Sigmoid colon (tissue), 7 donors: ENCODE results near the gene CYP2D6. TPM values are rescaled to one million over a fixed set of nuclear protein-coding genes. Genes with fewer than 3 reads are reported as not detected.
"Not testable (repeated sequence)": the region's sequence is repeated elsewhere in the genome, so short reads cannot be mapped to it uniquely, and the experiment has no call there.

Experiments used
- DNase-seq: peaks from one replicate; pipeline ENCODE4 v3.0.0-alpha.2; 2019
- H3K27ac ChIP-seq, 4 donors: fragments of 200-600 bp; sonication (generic); one replicate each; pipeline ENCODE4 v1.5.1; 2016 to 2019; ENCODE audit warnings: mild to moderate bottlenecking in 1 of 4
- H3K27me3 ChIP-seq, 3 donors: fragments of 200-600 bp; sonication (generic); one replicate each; pipeline ENCODE4 v1.5.1; 2019; ENCODE audit warnings: mild to moderate bottlenecking in 1 of 3
- H3K36me3 ChIP-seq, 4 donors: fragments of 200-600 bp; sonication (generic); one replicate each; pipeline ENCODE4 v1.5.1; 2016 to 2019
- H3K4me1 ChIP-seq, 4 donors: fragments of 200-600 bp; sonication (generic); one replicate each; pipeline ENCODE4 v1.5.1; 2017 to 2019
- H3K4me3 ChIP-seq, 4 donors: fragments of 200-600 bp; sonication (generic); one replicate each; pipeline ENCODE4 v1.5.1; 2017 to 2019; ENCODE audit warnings: mild to moderate bottlenecking in 2 of 4, moderate library complexity in 1 of 4
- H3K9me3 ChIP-seq, 4 donors: fragments of 200-600 bp in 3 of 4; sonication (generic) in 3 of 4; one replicate each; pipeline versions ENCODE4 v1.5.1 to v1.6.1; 2013 to 2019
- EP300 ChIP-seq, 4 donors: sonication (generic); formaldehyde crosslinking; IDR thresholded peaks; one replicate each; pipeline ENCODE4 v1.6.1; 2017; ENCODE audit warnings: antibody characterized with exemption in 4 of 4
- POLR2A ChIP-seq, 2 donors: fragments of 450-650 bp; IDR thresholded peaks; one replicate each; pipeline ENCODE4 v1.6.1; 2016; ENCODE audit warnings: antibody characterized with exemption in 2 of 2, mild to moderate bottlenecking in 2 of 2, moderate library complexity in 2 of 2
- POLR2AphosphoS5 ChIP-seq, 4 donors: sonication (generic); formaldehyde crosslinking; IDR thresholded peaks; one replicate each; pipeline ENCODE4 v1.6.1; 2017; ENCODE audit warnings: antibody characterized with exemption in 4 of 4
- WGBS, 2 donors: extraction: QIAGEN DNeasy Blood & Tissue Kit; methylation state at CpG; one replicate each; pipeline ENCODE4 v1.1.7; 2013; 5-methylcytosine and 5-hydroxymethylcytosine counted together
- intact Hi-C: fragments of 100-400 bp; cut with DNase I; formaldehyde crosslinking; loops from one replicate; pipeline ENCODE4 v1.15.1; 2023
- polyA plus RNA-seq, 3 donors: library from polyadenylated mRNA; stranded (reverse); fragments of 200-250 nt; gene quantifications; one replicate each; pipeline ENCODE4 v1.2.3, GENCODE V29; 2013
- total RNA-seq, 4 donors: library from RNA; depleted of rRNA; stranded (reverse); fragments of >200 nt; gene quantifications; one replicate each; pipeline ENCODE4 v1.1.0, GENCODE V29; 2016
- TF ChIP-seq, protein P1 (sequence below), 4 experiments: fragments of 450-650 bp in 3 of 4; fragments of 200-600 bp in 1 of 4; IDR thresholded peaks; one replicate each; pipeline ENCODE4 v1.5.1; 2016 to 2019; ENCODE audit warnings: antibody characterized with exemption in 4 of 4, mild to moderate bottlenecking in 3 of 4, moderate library complexity in 2 of 4
- donor health status: healthy with polysubstance abuse.
- donor health status: Bipolar disorder and iron deficiency.
- donor health status: healthy.

CYP2D6 gene
- total RNA-seq (under 1 TPM in 2 of 4 donors, not detected in 2; 0.36 to 0.81 TPM), polyA plus RNA-seq (1 to 10 TPM in 2 of 3 donors, not detected in 1; 1.6 to 3.7 TPM)

DNA sequence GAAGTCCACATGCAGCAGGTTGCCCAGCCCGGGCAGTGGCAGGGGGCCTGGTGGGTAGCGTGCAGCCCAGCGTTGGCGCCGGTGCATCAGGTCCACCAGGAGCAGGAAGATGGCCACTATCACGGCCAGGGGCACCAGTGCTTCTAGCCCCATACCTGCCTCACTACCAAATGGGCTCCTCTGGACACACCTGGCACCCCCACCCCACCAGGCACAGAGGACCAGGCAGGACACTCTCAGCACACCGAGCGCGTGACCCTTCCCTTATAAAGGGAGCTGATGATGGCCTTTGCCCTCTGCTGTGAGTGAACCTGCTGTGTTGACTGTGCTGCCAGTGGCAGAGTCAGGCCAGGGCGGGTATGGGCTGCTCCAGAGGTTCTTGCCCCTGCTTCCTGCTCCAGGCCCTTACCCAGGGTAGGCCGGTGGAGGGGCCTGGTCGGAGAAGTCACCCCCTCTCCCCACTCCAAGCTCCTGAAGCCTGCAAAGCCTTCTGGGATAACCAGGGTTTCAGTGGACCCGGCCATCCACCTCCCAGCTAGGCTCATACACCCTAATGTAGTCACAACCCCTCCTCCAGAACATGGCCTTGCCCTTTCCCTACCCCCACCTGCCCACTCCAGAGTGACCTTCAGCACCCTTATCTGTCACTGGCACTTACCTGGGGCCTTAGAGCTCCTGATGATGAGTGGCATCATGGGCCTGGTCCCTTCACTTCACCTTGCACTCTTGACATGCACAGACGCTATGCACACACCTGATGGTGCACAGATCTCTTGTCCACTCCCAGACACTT is at the start of gene CYP2D6:
Gene CYP2D6 (minus strand): TSS at position 172 of the 793 bp plus-strand sequence. CDS start 19 bp downstream, at position 153.
- H3K9me3 ChIP-seq, DNase-seq, H3K4me1 ChIP-seq, H3K4me3 ChIP-seq, H3K27me3 ChIP-seq, H3K36me3 ChIP-seq, intact Hi-C loops, H3K27ac ChIP-seq: not testable (repeated sequence)
- 59 to 89% methylated on average over 13 of the region's 14 CpGs for WGBS, 2 donors

DNA sequence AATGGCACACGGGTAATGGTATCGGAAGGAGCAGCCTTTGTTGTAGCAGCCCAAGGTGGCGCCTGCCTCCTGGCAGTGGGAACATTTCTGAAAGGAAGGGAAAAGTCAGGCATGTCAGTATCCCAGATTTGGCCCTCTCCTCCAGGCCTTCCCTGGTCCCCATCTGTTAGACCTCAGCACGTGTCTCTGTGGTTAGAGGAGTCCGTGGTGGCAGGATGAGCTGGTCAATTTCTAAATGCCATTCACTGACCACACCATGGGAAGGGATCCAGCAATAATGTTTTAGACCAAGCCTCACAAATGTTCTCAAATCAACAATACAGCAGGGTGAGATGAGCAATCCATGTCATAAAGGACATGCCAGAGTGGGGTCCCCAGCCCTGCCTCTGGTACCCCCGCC is 49.0 kb upstream of the CYP2D6 start:
- WGBS, 2 donors: 81 to 91% methylated on average over 6 of the region's 6 CpGs
- H3K4me1 ChIP-seq: peaks cover 0 to 26% (median 12%) of the 10 kb centered on the region in 4 donors
- intact Hi-C loops: loop anchor here (2.0 kb wide), 1 partner anchor 27 kb away; no protein-coding TSS in a partner anchor

DNA sequence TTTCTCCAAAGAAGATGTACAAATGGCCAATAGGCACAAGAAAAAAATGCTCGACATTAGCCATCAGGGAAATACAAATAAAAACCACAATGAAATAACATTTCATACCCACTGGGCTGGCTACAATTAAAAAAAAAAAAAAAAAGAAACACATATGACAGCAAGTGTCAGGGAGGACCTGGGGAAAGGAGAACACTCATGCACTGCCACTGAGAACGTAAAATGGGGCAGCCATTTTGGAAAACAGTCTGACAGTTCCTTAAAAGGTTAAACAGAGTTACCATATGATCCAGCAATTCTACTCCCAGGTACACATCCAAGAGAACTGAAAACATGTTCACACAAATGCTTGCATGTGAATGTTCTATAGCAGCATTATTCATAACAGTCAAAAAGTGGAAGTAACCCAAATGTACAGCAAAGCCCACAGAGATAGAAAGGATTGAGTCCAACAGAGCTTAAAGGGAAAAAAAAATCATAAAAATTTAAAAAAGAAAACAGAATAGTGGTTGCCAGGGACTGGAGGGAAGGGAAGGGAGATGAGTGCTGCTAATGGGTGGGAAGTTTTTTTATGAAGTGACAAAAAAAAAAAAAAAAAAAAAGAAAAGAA is 48.4 kb upstream of the CYP2D6 start:
- 85% methylated on average over 2 of the region's 2 CpGs for WGBS, 2 donors
- DNase-seq: no peak
- intact Hi-C loops: no loop called here
- no peak overlapping the region for H3K4me3 ChIP-seq
- no peaks in the 10 kb centered on the region for H3K9me3 ChIP-seq
- TF ChIP-seq, protein P1, sequence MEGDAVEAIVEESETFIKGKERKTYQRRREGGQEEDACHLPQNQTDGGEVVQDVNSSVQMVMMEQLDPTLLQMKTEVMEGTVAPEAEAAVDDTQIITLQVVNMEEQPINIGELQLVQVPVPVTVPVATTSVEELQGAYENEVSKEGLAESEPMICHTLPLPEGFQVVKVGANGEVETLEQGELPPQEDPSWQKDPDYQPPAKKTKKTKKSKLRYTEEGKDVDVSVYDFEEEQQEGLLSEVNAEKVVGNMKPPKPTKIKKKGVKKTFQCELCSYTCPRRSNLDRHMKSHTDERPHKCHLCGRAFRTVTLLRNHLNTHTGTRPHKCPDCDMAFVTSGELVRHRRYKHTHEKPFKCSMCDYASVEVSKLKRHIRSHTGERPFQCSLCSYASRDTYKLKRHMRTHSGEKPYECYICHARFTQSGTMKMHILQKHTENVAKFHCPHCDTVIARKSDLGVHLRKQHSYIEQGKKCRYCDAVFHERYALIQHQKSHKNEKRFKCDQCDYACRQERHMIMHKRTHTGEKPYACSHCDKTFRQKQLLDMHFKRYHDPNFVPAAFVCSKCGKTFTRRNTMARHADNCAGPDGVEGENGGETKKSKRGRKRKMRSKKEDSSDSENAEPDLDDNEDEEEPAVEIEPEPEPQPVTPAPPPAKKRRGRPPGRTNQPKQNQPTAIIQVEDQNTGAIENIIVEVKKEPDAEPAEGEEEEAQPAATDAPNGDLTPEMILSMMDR (IDR thresholded peaks at IDR 0.05): no peak
- no peak for TF ChIP-seq POLR2AphosphoS5 (IDR thresholded peaks at IDR 0.05)
- TF ChIP-seq EP300 (IDR thresholded peaks at IDR 0.05): no peak
- no peak for TF ChIP-seq POLR2A (IDR thresholded peaks at IDR 0.05)
- no peaks in the 10 kb centered on the region for H3K36me3 ChIP-seq
- H3K4me1 ChIP-seq: peaks cover 0 to 27% (median 12%) of the 10 kb centered on the region in 4 donors
- H3K27me3 ChIP-seq: no peaks in the 10 kb centered on the region
- H3K27ac ChIP-seq: peak overlapping the region in 1 of 4 donors; percentile 55

More for the DNA sequence above, 49.0 kb upstream of the CYP2D6 start:
- Histone ChIP-seq H3K27ac (peak overlapping the region in 2 of 4 donors; percentile 55 to 59), H3K9me3 (no peaks in the 10 kb centered on the region), H3K36me3 (no peaks in the 10 kb centered on the region), H3K27me3 (no peaks in the 10 kb centered on the region), H3K4me3 (no peak overlapping the region)
- TF ChIP-seq POLR2AphosphoS5 (IDR thresholded peaks at IDR 0.05) (no peak), EP300 (IDR thresholded peaks at IDR 0.05) (no peak)
- no peak for DNase-seq

DNA sequence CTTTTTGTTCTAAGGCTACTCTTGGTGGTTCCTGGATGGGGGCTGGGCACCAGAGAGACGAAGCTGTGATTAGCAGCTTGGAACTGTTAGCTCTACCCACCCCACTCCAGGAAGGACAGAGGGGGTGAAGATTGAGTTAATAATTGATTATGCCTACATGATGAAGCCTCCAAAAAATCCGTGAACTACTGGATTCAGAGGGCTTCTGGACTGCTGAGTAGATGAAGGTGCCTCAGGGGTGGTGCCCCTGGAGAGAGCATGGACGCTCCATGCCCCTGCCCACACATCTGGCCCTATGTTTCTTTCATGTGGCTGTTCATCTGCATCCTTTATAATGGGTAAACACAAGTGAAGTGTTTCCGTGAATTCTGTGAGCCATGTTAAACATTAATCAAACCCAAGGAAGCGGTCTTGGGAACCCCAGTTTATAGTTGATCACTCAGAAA is 47.3 kb upstream of the CYP2D6 start:
- peaks cover 0 to 38% (median 22%) of the 10 kb centered on the region in 4 donors for H3K4me1 ChIP-seq
- intact Hi-C loops: no loop called here
- H3K4me3 ChIP-seq: no peak overlapping the region
- H3K27ac ChIP-seq: no peak overlapping the region
- TF ChIP-seq POLR2A (IDR thresholded peaks at IDR 0.05): no peak
- TF ChIP-seq, protein P1 (IDR thresholded peaks at IDR 0.05): no peak
- no peaks in the 10 kb centered on the region for H3K27me3 ChIP-seq
- WGBS, 2 donors: 22 to 65% methylated on average over 5 of the region's 5 CpGs
- H3K9me3 ChIP-seq: no peaks in the 10 kb centered on the region
- no peaks in the 10 kb centered on the region for H3K36me3 ChIP-seq
- DNase-seq: no peak

DNA sequence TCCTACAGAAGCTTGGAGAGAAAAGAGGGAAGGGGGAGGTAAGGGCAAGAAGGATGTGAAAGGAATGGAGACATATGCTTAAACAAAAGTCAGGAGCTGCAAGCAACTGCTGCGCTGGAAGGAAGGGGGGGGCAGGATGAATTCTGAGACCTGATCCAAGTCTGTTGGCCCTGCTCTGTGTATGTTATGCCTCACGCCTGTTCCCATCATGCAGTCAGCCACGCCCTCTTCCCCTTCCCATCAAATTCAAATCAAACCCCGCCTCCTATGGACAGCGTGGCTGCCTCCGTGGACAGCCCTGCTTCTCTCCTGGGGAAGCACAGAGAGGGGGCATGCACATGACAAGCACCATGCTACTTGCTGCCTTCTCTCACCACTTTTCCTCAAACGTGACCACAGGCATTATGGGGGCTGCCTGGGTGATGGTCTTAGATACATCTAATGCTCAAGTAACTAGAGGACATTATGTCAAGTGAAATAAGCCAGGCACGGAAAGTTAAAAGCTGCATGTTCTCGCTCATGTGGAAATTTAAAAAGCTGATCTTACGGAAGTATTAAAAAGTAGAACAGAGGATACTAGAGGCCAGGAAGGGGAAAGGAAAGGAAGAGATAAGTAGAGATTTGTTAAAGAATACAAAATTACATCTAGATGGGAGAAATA is 45.8 kb upstream of the CYP2D6 start:
- no peak for DNase-seq
- Histone ChIP-seq H3K4me3 (no peak overlapping the region), H3K27me3 (no peaks in the 10 kb centered on the region), H3K36me3 (no peaks in the 10 kb centered on the region), H3K9me3 (no peaks in the 10 kb centered on the region), H3K4me1 (peaks cover 0 to 53% (median 31%) of the 10 kb centered on the region in 4 donors), H3K27ac (no peak overlapping the region)
- TF ChIP-seq POLR2AphosphoS5 (IDR thresholded peaks at IDR 0.05) (no peak), EP300 (IDR thresholded peaks at IDR 0.05) (no peak), POLR2A (IDR thresholded peaks at IDR 0.05) (no peak)
- TF ChIP-seq, protein P1 (IDR thresholded peaks at IDR 0.05): no peak
- intact Hi-C loops: no loop called here
- WGBS, 2 donors: 80 to 84% methylated on average over 10 of the region's 10 CpGs
